HepG2 (cell line): ENCODE measurements around the gene CNOT8. TPM values are rescaled to one million over a fixed set of nuclear protein-coding genes. Genes with fewer than 3 reads are reported as not detected.
A peak's percentile ranks its signal among the peaks of the same experiment; 100 is the strongest.

Experiments
- CBFB ChIP-seq: sonication (generic); formaldehyde crosslinking; IDR thresholded peaks from 2 replicates; pipeline ENCODE4 v1.4.0; 2020; ENCODE audit warnings: missing genetic modification reagents
- FOSL1 ChIP-seq: sonication (generic); formaldehyde crosslinking; IDR thresholded peaks from 2 replicates; pipeline ENCODE4 v1.9.0; 2021; ENCODE audit warnings: missing genetic modification reagents, borderline replicate concordance
- IRF1 ChIP-seq: sonication (generic); formaldehyde crosslinking; IDR thresholded peaks from 2 replicates; pipeline ENCODE4 v1.4.0; 2020; ENCODE audit warnings: low read depth, mild to moderate bottlenecking, missing genetic modification reagents
- JARID2 ChIP-seq: sonication (generic); formaldehyde crosslinking; IDR thresholded peaks from 2 replicates; pipeline ENCODE4 v1.8.1; 2023; ENCODE audit warnings: missing genetic modification reagents, inconsistent platforms; ENCODE audit not compliant: insufficient replicate concordance
- JDP2 ChIP-seq: sonication (generic); formaldehyde crosslinking; IDR thresholded peaks from 2 replicates; pipeline ENCODE4 v1.8.1; 2022; ENCODE audit warnings: missing genetic modification reagents, borderline replicate concordance
- JUNB ChIP-seq: sonication (generic); formaldehyde crosslinking; IDR thresholded peaks from 2 replicates; pipeline ENCODE4 v1.8.0; 2022; ENCODE audit warnings: missing genetic modification reagents, mild to moderate bottlenecking, borderline replicate concordance
- MAF1 ChIP-seq: sonication (generic); formaldehyde crosslinking; IDR thresholded peaks from 2 replicates; pipeline ENCODE4 v1.5.0; 2020; ENCODE audit warnings: missing genetic modification reagents, borderline replicate concordance
- MIER3 ChIP-seq: IDR thresholded peaks from 2 replicates; pipeline ENCODE4 v1.6.1; 2016; ENCODE audit warnings: missing compliant biosample characterization, borderline replicate concordance
- NCOA1 ChIP-seq: sonication (generic); formaldehyde crosslinking; IDR thresholded peaks from 2 replicates; pipeline ENCODE4 v1.9.0; 2021; ENCODE audit warnings: missing genetic modification reagents
- NFE2L1 ChIP-seq: sonication (generic); formaldehyde crosslinking; IDR thresholded peaks from 2 replicates; pipeline ENCODE4 v1.4.0; 2020; ENCODE audit warnings: missing genetic modification reagents, mild to moderate bottlenecking, borderline replicate concordance
- NR2F2 ChIP-seq: IDR thresholded peaks from 2 replicates; pipeline ENCODE4 v1.6.1; 2012; ENCODE audit warnings: low read depth, inconsistent platforms, borderline replicate concordance
- PHF8 ChIP-seq: sonication (generic); formaldehyde crosslinking; IDR thresholded peaks from 2 replicates; pipeline ENCODE4 v1.5.0; 2020; ENCODE audit warnings: missing genetic modification reagents
- PPARG ChIP-seq: conservative IDR thresholded peaks from 2 replicates; pipeline ENCODE4 v1.6.1; 2016; ENCODE audit warnings: missing biosample characterization, missing genetic modification reagents
- RNF219 ChIP-seq: sonication (generic); formaldehyde crosslinking; IDR thresholded peaks from 2 replicates; pipeline ENCODE4 v1.5.0; 2020; ENCODE audit warnings: mild to moderate bottlenecking, missing genetic modification reagents
- SMAD9 ChIP-seq: sonication (generic); formaldehyde crosslinking; IDR thresholded peaks from 2 replicates; pipeline ENCODE4 v1.5.1; 2020; ENCODE audit warnings: mild to moderate bottlenecking, missing genetic modification reagents
- TSC22D2 ChIP-seq: sonication (generic); formaldehyde crosslinking; IDR thresholded peaks from 2 replicates; pipeline ENCODE4 v1.5.1; 2020; ENCODE audit warnings: missing genetic modification reagents, mild to moderate bottlenecking, borderline replicate concordance
- USF2 ChIP-seq, 2 experiments: sonication (generic) in 1 of 2; formaldehyde crosslinking in 1 of 2; IDR thresholded peaks; 2 replicates each; pipeline versions ENCODE4 v1.5.1 to v1.6.1; 2011 to 2020; ENCODE audit warnings: borderline replicate concordance in 1 of 2, low read depth in 1 of 2, low read length in 1 of 2, mild to moderate bottlenecking in 1 of 2, missing genetic modification reagents in 1 of 2, moderate library complexity in 1 of 2
- ZNF552 ChIP-seq: sonication (generic); formaldehyde crosslinking; IDR thresholded peaks from 2 replicates; pipeline ENCODE4 v1.9.0; 2022; ENCODE audit warnings: missing genetic modification reagents, mild to moderate bottlenecking, borderline replicate concordance
- ZNF674 ChIP-seq: sonication (generic); formaldehyde crosslinking; IDR thresholded peaks from 2 replicates; pipeline ENCODE4 v1.5.0; 2020; ENCODE audit warnings: low read depth, mild to moderate bottlenecking, missing genetic modification reagents
- ZNF792 ChIP-seq: IDR thresholded peaks from 2 replicates; pipeline ENCODE4 v1.6.1; 2016
- polyA plus RNA-seq, 8 experiments: library from polyadenylated mRNA; depleted of rRNA in 3 of 8; stranded (reverse) in 7 of 8; unstranded in 1 of 8; fragments of >200 nt; fragmentation: Illumina TruSeq in 4 of 8; extraction: Trizol in 4 of 8; gene quantifications; 2 replicates each; pipeline versions ENCODE4 v1.2.1 to v1.2.3, GENCODE V29; 2011 to 2016; ENCODE audit warnings: low read depth in 4 of 8, missing spikeins in 1 of 8, mixed read lengths in 1 of 8; ENCODE audit not compliant: insufficient read depth in 1 of 8
- total RNA-seq, 5 experiments: library from RNA; depleted of rRNA; stranded (reverse); fragments of >200 nt; fragmentation: Illumina TruSeq; extraction: Trizol; gene quantifications; 2 replicates each; pipeline ENCODE4 v1.2.3, GENCODE V29; 2016; ENCODE audit warnings: low read depth in 1 of 5
- TF ChIP-seq, protein P1 (sequence below): sonication (generic); formaldehyde crosslinking; IDR thresholded peaks from 2 replicates; pipeline ENCODE4 v1.4.0; 2020; ENCODE audit warnings: mild to moderate bottlenecking, low read depth, missing genetic modification reagents
- TF ChIP-seq, protein P2 (sequence below): sonication (generic); formaldehyde crosslinking; IDR thresholded peaks from 2 replicates; pipeline ENCODE4 v1.4.0; 2020; ENCODE audit warnings: mild to moderate bottlenecking, missing genetic modification reagents

CNOT8 gene
- total and polyA plus RNA-seq, 2 of the 13 experiments (the other 11 are each of a cell fraction or from before 2014, with no cell fraction given), result 37.1 to 74.9 TPM

DNA sequence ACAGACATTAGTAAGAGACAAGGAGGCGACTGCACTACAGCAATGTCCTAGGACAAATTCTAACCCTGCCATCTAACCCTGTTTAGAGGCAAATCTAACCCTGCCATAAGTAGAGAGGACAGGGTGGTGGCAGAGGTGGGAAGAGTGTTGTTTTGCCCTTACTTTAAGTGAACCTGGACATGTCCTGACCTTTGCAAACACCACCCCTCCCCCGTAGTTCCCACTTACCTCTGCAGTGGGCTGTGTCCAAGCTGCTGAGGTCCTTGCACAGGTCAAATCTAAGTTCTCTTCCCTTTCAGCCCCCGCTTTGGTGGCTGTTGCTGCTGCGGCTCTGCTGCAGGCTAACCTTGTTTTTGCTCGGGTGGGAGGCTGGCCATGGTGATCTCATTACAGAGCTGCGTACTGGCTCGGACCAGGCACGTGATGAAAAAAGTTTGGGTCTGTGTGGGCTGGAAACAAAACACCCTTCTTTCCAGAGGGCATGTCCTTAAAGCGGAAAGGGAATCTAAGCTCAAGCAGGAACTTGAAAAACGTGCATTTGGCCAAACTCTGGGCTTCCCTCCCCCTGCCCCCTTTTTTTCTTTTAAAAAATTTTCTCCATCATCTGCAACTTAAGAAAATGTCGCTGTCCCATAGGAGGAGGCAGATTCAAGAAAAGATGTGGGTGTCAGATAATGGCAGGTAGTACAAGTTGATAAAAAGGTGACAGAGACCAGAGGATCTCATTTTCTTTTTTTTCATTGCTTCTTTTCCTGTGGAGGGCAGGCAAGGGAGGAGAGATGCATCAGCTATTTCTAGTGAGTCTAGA, 8.0 kb upstream of the CNOT8 start, which contains the start of gene FAXDC2 (continued):
- TF ChIP-seq, protein P1, sequence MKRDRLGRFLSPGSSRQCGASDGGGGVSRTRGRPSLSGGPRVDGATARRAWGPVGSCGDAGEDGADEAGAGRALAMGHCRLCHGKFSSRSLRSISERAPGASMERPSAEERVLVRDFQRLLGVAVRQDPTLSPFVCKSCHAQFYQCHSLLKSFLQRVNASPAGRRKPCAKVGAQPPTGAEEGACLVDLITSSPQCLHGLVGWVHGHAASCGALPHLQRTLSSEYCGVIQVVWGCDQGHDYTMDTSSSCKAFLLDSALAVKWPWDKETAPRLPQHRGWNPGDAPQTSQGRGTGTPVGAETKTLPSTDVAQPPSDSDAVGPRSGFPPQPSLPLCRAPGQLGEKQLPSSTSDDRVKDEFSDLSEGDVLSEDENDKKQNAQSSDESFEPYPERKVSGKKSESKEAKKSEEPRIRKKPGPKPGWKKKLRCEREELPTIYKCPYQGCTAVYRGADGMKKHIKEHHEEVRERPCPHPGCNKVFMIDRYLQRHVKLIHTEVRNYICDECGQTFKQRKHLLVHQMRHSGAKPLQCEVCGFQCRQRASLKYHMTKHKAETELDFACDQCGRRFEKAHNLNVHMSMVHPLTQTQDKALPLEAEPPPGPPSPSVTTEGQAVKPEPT (CRISPR knock-in tag), result no peak
- TF ChIP-seq MIER3 (CRISPR knock-in tag), result no peak
- TF ChIP-seq NR2F2, result no peak; the same call in 1 of the 2 replicates
- no peak for TF ChIP-seq FOSL1
- TF ChIP-seq JARID2 (CRISPR knock-in tag), result no peak
- TF ChIP-seq NCOA1 (CRISPR knock-in tag), result no peak
- TF ChIP-seq JUNB (CRISPR knock-in tag), result no peak
- no peak for TF ChIP-seq MAF1 (CRISPR knock-in tag)
- no peak for TF ChIP-seq TSC22D2 (CRISPR knock-in tag)
- no peak for TF ChIP-seq RNF219 (CRISPR knock-in tag)
- TF ChIP-seq, protein P2, sequence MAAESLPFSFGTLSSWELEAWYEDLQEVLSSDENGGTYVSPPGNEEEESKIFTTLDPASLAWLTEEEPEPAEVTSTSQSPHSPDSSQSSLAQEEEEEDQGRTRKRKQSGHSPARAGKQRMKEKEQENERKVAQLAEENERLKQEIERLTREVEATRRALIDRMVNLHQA (CRISPR knock-in tag), result no peak
- TF ChIP-seq ZNF552 (CRISPR knock-in tag), result no peak
- no peak for TF ChIP-seq JDP2 (CRISPR knock-in tag)
- no peak for TF ChIP-seq NFE2L1 (CRISPR knock-in tag)
- no peak for TF ChIP-seq IRF1 (CRISPR knock-in tag)
- peak; percentile 59 for TF ChIP-seq PHF8
- TF ChIP-seq USF2 (IDR thresholded peaks at IDR 0.05; ENCODE audit: low read depth, low read length), result peak; percentile 75; the same call in 1 of the 2 replicates
- peak; percentile 91; the same call in 1 of the 2 replicates for TF ChIP-seq USF2 (CRISPR knock-in tag; IDR thresholded peaks at IDR 0.05; ENCODE audit: borderline replicate concordance)
- TF ChIP-seq ZNF792 (CRISPR knock-in tag), result no peak
- TF ChIP-seq ZNF674 (CRISPR knock-in tag), result no peak
- peak; percentile 44; the same call in 1 of the 2 replicates for TF ChIP-seq PPARG (CRISPR knock-in tag)
- TF ChIP-seq CBFB, result no peak
- TF ChIP-seq SMAD9, result no peak
